Panc1 (cell line): ENCODE results near the gene ZNF451. TPM values are rescaled to one million over a fixed set of nuclear protein-coding genes. Genes with fewer than 3 reads are reported as not detected.
"Not testable (repeated sequence)": the region's sequence is repeated elsewhere in the genome, so short reads cannot be mapped to it uniquely, and the experiment has no call there.

Experiments
- ATAC-seq: fragments of 200-7000 bp; cut with Tn5 transposase; 2 replicates; pipeline ENCODE4 v1.9.1; 2020; ENCODE audit warnings: mild to moderate bottlenecking, moderate library complexity
- BruUV-seq: library from RNA; stranded (reverse); fragments of 400-500 nt; replicated peaks from 2 replicates; lab custom pipeline; 2021; lab: Mats Ljungman, UMichigan
- CTCF ChIA-PET: fragments of 300-600 bp; sonication (Branson Sonifier 250); formaldehyde crosslinking; loops from one replicate; lab custom pipeline; 2022; ENCODE audit warnings: antibody characterized with exemption; lab: Charles Lee
- POLR2A ChIA-PET: fragments of 300-600 bp; sonication (Branson Sonifier 250); formaldehyde crosslinking; loops from one replicate; lab custom pipeline; 2022; ENCODE audit warnings: antibody characterized with exemption; lab: Charles Lee
- DNase-seq: peaks from one replicate; pipeline ENCODE4 v3.0.0-alpha.2; 2010; ENCODE audit warnings: low read depth, low spot score
- H3K27ac ChIP-seq: 2 replicates; pipeline ENCODE4 v1.5.1; 2011; ENCODE audit warnings: mild to moderate bottlenecking, low read length, inconsistent platforms
- H3K27me3 ChIP-seq: fragments of 200-500 bp; sonication (Bioruptor generic); 2 replicates; pipeline ENCODE4 v1.6.0; 2014; ENCODE audit warnings: low read length, inconsistent platforms; ENCODE audit not compliant: control insufficient read depth, insufficient read depth
- H3K36me3 ChIP-seq: fragments of 200-500 bp; sonication (Bioruptor generic); 2 replicates; pipeline ENCODE4 v1.5.1; 2014; ENCODE audit warnings: inconsistent platforms, mild to moderate bottlenecking, low read length, moderate library complexity; ENCODE audit not compliant: control insufficient read depth, insufficient read depth
- H3K4me1 ChIP-seq: 2 replicates; pipeline ENCODE4 v1.5.1; 2011; ENCODE audit warnings: inconsistent platforms, mild to moderate bottlenecking, low read length, moderate library complexity; ENCODE audit not compliant: control insufficient read depth, insufficient read depth
- H3K4me3 ChIP-seq, 2 experiments: 2 replicates each; pipeline ENCODE4 v1.5.1; 2011 to 2012; ENCODE audit warnings: low read depth in 2 of 2, low read length in 2 of 2, mild to moderate bottlenecking in 2 of 2, inconsistent platforms in 1 of 2, moderate library complexity in 1 of 2
- H3K9me3 ChIP-seq: fragments of 200-500 bp; sonication (Bioruptor generic); 2 replicates; pipeline ENCODE4 v1.5.1; 2014; ENCODE audit warnings: low read depth, mild to moderate bottlenecking, inconsistent platforms, low read length, moderate library complexity; ENCODE audit not compliant: control insufficient read depth, insufficient read depth
- POLR2AphosphoS5 ChIP-seq: IDR thresholded peaks from 2 replicates; pipeline ENCODE4 v1.6.1; 2012; ENCODE audit warnings: mild to moderate bottlenecking, low read depth, low read length, moderate library complexity
- SIN3A ChIP-seq: IDR thresholded peaks from 2 replicates; pipeline ENCODE4 v1.6.1; 2012; ENCODE audit warnings: low read depth, mild to moderate bottlenecking, low read length, moderate library complexity, borderline replicate concordance; ENCODE audit not compliant: insufficient read depth
- TCF7L2 ChIP-seq: IDR thresholded peaks from 2 replicates; pipeline ENCODE4 v1.6.1; 2011; ENCODE audit warnings: mild to moderate bottlenecking, low read depth, low read length, inconsistent platforms
- in situ Hi-C: cut with HindIII; loops from 2 replicates; pipeline ENCODE4 v1.10.0; 2016; ENCODE audit warnings: low sequenced_read_pairs, low pct_unique_long_range_greater_than_20kb
- intact Hi-C: fragments of 100-400 bp; cut with micrococcal nuclease; formaldehyde crosslinking; loops from one replicate; pipeline ENCODE4 v1.10.0; 2022; ENCODE audit not compliant: unreplicated experiment
- total RNA-seq: library from RNA; stranded (reverse); gene quantifications from one replicate; pipeline ENCODE4 v1.2.1, GENCODE V29; 2021; ENCODE audit not compliant: unreplicated experiment
- TF ChIP-seq, protein P1 (sequence below), 2 experiments: IDR thresholded peaks; 2 replicates each; pipeline ENCODE4 v1.6.1; 2011 to 2012; ENCODE audit warnings: low read depth in 2 of 2, control low read depth in 1 of 2, low read length in 1 of 2, mild to moderate bottlenecking in 1 of 2, moderate library complexity in 1 of 2; ENCODE audit not compliant: insufficient read depth in 1 of 2
- TF ChIP-seq, protein P2 (sequence below): fragments of 450-650 bp; IDR thresholded peaks from 2 replicates; pipeline ENCODE4 v1.5.1; 2017; ENCODE audit warnings: mild to moderate bottlenecking

The ZNF451 gene
- total RNA-seq, 1 experiment from 2014 or later: 71.1 TPM

DNA sequence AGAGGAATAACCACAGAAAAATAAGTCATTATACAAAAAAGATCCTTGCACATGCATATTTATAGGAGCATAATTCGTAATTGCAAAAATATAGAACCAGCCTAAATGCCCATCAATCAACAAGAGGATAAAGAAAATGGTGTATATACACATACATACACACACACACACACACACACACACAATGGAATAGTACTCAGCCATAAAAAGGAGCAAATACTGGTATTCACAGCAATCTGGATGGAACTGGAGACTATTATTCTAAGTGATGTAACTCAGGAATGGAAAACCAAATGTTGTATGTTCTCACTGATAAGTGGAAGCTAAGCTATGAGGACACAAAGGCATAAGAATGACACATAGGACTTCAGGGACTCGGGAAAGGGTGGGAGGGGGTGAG is 45.4 kb upstream of the ZNF451 start:
- no TSS peak for BruUV-seq
- DNase-seq: no peak
- Histone ChIP-seq H3K27me3 (no peaks in the 10 kb centered on the region), H3K4me3 (no peak overlapping the region), H3K9me3 (no peaks in the 10 kb centered on the region), H3K36me3 (peaks cover 5% of the 10 kb centered on the region; the same call in 1 of the 2 replicates), H3K4me1 (peaks cover 6% of the 10 kb centered on the region), H3K27ac (no peak overlapping the region)
- ATAC-seq: no peak
- intact Hi-C loops (no loop called here), in situ Hi-C loops (no loop called here)
- ChIA-PET CTCF (no interaction called here), POLR2A (no interaction called here)
- TF ChIP-seq, protein P1, sequence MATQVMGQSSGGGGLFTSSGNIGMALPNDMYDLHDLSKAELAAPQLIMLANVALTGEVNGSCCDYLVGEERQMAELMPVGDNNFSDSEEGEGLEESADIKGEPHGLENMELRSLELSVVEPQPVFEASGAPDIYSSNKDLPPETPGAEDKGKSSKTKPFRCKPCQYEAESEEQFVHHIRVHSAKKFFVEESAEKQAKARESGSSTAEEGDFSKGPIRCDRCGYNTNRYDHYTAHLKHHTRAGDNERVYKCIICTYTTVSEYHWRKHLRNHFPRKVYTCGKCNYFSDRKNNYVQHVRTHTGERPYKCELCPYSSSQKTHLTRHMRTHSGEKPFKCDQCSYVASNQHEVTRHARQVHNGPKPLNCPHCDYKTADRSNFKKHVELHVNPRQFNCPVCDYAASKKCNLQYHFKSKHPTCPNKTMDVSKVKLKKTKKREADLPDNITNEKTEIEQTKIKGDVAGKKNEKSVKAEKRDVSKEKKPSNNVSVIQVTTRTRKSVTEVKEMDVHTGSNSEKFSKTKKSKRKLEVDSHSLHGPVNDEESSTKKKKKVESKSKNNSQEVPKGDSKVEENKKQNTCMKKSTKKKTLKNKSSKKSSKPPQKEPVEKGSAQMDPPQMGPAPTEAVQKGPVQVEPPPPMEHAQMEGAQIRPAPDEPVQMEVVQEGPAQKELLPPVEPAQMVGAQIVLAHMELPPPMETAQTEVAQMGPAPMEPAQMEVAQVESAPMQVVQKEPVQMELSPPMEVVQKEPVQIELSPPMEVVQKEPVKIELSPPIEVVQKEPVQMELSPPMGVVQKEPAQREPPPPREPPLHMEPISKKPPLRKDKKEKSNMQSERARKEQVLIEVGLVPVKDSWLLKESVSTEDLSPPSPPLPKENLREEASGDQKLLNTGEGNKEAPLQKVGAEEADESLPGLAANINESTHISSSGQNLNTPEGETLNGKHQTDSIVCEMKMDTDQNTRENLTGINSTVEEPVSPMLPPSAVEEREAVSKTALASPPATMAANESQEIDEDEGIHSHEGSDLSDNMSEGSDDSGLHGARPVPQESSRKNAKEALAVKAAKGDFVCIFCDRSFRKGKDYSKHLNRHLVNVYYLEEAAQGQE (IDR thresholded peaks at IDR 0.05; ENCODE audit: insufficient read depth in 1 of 2, low read depth in 2 of 2, low read length in 1 of 2): no peak
- TF ChIP-seq, protein P2, sequence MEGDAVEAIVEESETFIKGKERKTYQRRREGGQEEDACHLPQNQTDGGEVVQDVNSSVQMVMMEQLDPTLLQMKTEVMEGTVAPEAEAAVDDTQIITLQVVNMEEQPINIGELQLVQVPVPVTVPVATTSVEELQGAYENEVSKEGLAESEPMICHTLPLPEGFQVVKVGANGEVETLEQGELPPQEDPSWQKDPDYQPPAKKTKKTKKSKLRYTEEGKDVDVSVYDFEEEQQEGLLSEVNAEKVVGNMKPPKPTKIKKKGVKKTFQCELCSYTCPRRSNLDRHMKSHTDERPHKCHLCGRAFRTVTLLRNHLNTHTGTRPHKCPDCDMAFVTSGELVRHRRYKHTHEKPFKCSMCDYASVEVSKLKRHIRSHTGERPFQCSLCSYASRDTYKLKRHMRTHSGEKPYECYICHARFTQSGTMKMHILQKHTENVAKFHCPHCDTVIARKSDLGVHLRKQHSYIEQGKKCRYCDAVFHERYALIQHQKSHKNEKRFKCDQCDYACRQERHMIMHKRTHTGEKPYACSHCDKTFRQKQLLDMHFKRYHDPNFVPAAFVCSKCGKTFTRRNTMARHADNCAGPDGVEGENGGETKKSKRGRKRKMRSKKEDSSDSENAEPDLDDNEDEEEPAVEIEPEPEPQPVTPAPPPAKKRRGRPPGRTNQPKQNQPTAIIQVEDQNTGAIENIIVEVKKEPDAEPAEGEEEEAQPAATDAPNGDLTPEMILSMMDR: no peak
- TF ChIP-seq TCF7L2: no peak
- no peak for TF ChIP-seq POLR2AphosphoS5
- TF ChIP-seq SIN3A: no peak

DNA sequence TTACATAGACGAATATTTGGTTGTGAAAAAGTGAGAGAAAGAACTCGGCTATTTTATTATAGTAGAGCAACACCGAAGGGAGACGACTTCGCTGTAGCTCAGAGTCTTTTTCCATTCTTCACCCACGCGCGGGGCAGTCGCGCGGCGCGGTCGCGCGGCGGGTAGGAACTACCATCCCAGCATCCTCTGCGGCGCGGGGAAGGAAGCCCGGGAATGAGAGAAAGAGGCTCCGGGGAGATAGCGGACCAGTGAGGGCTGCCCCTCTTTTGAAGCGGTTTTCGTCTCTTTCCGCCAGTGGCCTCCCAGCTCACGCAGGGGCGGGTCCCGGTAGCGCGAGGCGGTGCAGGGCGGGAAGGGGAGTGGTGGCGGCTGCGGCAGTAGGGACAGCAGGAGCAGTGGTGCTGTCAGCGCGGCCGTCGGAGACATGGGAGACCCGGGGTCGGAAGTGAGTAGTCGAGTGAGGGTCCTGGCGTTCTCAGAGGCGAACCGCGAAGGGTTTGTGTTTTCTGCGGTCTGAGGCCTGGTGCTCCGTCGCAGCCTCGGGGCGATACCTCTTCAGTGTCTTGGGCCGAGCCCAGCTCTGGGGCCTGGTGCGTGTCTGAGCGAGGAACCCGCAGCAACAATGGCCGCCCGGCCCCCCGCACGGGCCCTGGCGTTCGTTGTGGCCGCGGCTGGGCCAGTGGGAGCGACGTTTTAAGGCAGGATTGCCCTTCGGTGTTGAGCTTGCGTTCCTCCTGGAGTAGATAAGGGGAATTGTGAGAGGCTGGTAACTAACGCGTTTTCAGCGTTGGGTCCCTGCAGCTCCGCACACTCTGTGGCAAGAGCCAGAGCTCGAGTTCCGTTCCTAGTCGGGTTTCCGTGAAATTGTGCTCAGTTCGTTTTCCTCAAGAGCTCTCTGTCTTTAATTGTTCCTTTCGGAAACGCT is 43.4 kb upstream of the ZNF451 start, which contains the start of gene KIAA1586:
Gene KIAA1586, plus strand, starts transcription at position 362 of the 925 bp plus-strand sequence. Its CDS starts 63 bp downstream, at position 425.
- CTCF ChIA-PET: interaction anchor here (1.2 kb wide), 2 partner anchors 91 to 142 kb away, joined by 3 to 4 read pairs; partner anchors contain the start of gene BEND6
- TF ChIP-seq TCF7L2: peak; percentile 78
- peak; percentile 75 for TF ChIP-seq POLR2AphosphoS5
- BruUV-seq, in situ Hi-C loops, H3K9me3 ChIP-seq, intact Hi-C loops, POLR2A ChIA-PET, H3K4me1 ChIP-seq, H3K27me3 ChIP-seq: not testable (repeated sequence)
- peaks cover 13% of the 10 kb centered on the region for H3K36me3 ChIP-seq
- H3K4me3 ChIP-seq: peak within 1 kb of the TSS; percentile 61 to 84
- ATAC-seq (peak; percentile 100), DNase-seq (peak; percentile 32)
- peak within 1 kb of the TSS; percentile 23 for H3K27ac ChIP-seq

DNA sequence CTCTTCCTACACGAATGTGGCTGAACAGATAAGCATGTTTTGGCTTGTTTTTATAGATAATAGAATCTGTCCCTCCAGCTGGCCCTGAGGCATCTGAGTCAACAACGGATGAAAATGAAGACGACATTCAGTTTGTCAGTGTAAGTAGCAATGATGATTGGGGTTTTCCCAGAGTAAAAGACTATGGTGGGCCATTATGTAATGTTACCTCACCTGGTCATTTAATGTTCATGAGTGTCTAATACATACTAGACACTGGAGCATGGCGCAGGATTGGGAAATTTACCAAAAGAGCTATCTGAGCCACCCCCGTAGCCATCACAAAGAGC is 42.8 kb upstream of the ZNF451 start:
- peaks cover 19% of the 10 kb centered on the region for H3K36me3 ChIP-seq
- BruUV-seq, CTCF ChIA-PET, in situ Hi-C loops, H3K4me3 ChIP-seq, H3K27me3 ChIP-seq, ATAC-seq, intact Hi-C loops, DNase-seq, POLR2A ChIA-PET, H3K27ac ChIP-seq, H3K4me1 ChIP-seq, H3K9me3 ChIP-seq: not testable (repeated sequence)

DNA sequence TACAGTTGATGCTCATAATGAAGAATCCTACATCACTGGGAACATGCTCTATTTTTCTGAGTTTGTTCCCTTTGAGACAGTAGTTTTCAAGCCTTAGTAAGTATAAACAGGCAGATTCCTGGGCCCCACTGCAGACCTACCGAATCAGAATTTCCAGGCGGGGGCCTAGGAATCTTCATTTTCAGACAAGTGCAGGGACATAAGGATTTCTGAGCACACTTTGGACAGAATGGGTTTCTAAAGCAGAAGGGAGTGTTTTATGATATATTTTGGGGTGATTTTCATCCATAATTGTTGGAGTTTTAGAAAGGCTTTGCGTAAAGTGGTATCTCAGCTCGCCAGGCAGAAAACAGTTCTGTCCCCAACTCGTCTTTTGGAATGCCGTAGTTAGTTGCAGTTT is 42.1 kb upstream of the ZNF451 start:
- intact Hi-C loops: not testable (repeated sequence)
- BruUV-seq: TSS peak; percentile 64

More for the DNA sequence above, 42.1 kb upstream of the ZNF451 start:
- CTCF ChIA-PET, H3K27me3 ChIP-seq, in situ Hi-C loops, H3K27ac ChIP-seq, DNase-seq, H3K4me1 ChIP-seq, ATAC-seq, POLR2A ChIA-PET, H3K9me3 ChIP-seq: not testable (repeated sequence)
- Histone ChIP-seq H3K4me3 (peak overlapping the region; percentile 1 to 15; a peak in 1 of 4 replicates), H3K36me3 (peaks cover 26% of the 10 kb centered on the region)
